Measurements from ENCODE around the gene HCFC1R1.

The HCFC1R1 gene

GRCh38 chr16:2973093-2973492, 50.6 kb downstream of the HCFC1R1 start:
- no peak for DNase-seq
